HUES48 (cell line): ENCODE results near the gene ZNF18.
A peak's percentile ranks its signal among the peaks of the same experiment; 100 is the strongest.

Experiments used
- H3K27ac ChIP-seq: one replicate; pipeline ENCODE4 v1.7.0; 2013; ENCODE audit warnings: low read depth, low read length, inconsistent platforms
- H3K27me3 ChIP-seq: 2 replicates; pipeline ENCODE4 v1.6.1; 2013; ENCODE audit warnings: mild to moderate bottlenecking, low read length; ENCODE audit not compliant: control insufficient read depth, insufficient read depth
- H3K36me3 ChIP-seq: 2 replicates; pipeline ENCODE4 v1.6.1; 2013; ENCODE audit warnings: low read length; ENCODE audit not compliant: control insufficient read depth, insufficient read depth
- H3K4me1 ChIP-seq: 2 replicates; pipeline ENCODE4 v1.6.1; 2013; ENCODE audit warnings: mild to moderate bottlenecking, low read length; ENCODE audit not compliant: control insufficient read depth, insufficient read depth
- H3K4me3 ChIP-seq: 2 replicates; pipeline ENCODE4 v1.5.1; 2013; ENCODE audit warnings: mild to moderate bottlenecking, low read depth, low read length
- H3K9ac ChIP-seq: 2 replicates; pipeline ENCODE4 v1.6.1; 2013; ENCODE audit warnings: mild to moderate bottlenecking, low read depth, low read length, moderate library complexity
- H3K9me3 ChIP-seq: 2 replicates; pipeline ENCODE4 v1.6.1; 2013; ENCODE audit warnings: low read length; ENCODE audit not compliant: control insufficient read depth, insufficient read depth

ZNF18 gene, protein sequence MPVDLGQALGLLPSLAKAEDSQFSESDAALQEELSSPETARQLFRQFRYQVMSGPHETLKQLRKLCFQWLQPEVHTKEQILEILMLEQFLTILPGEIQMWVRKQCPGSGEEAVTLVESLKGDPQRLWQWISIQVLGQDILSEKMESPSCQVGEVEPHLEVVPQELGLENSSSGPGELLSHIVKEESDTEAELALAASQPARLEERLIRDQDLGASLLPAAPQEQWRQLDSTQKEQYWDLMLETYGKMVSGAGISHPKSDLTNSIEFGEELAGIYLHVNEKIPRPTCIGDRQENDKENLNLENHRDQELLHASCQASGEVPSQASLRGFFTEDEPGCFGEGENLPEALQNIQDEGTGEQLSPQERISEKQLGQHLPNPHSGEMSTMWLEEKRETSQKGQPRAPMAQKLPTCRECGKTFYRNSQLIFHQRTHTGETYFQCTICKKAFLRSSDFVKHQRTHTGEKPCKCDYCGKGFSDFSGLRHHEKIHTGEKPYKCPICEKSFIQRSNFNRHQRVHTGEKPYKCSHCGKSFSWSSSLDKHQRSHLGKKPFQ

GRCh38 chr17:11997147-11997971, at the start of gene ZNF18:
TSS of gene ZNF18 (minus strand) at chr17:11997475. CDS start at chr17:11992829, 4,646 bp downstream.
- peak within 1 kb of the TSS; percentile 81 for H3K9ac ChIP-seq

GRCh38 chr17:12046786-12047185, 49.5 kb upstream of the ZNF18 start:
- H3K27ac ChIP-seq: peak overlapping the region; percentile 70

More at GRCh38 chr17:11997147-11997971, at the start of gene ZNF18:
- Histone ChIP-seq H3K36me3 (0 out of 2 replicates have a peak, but pooled peaks cover 4% of the 10 kb centered on the region), H3K4me3 (peak within 1 kb of the TSS; percentile 73), H3K9me3 (no peaks in the 10 kb centered on the region), H3K27ac (peak within 1 kb of the TSS; percentile 93), H3K27me3 (no peaks in the 10 kb centered on the region), H3K4me1 (peaks cover 13% of the 10 kb centered on the region; the same call in 1 of the 2 replicates)

GRCh38 chr17:12043702-12044101, 46.4 kb upstream of the ZNF18 start:
- no peak overlapping the region for H3K27ac ChIP-seq
- no peak overlapping the region for H3K4me3 ChIP-seq
- H3K27me3 ChIP-seq: no peaks in the 10 kb centered on the region
- H3K36me3 ChIP-seq: no peaks in the 10 kb centered on the region
- peaks cover 36% of the 10 kb centered on the region for H3K4me1 ChIP-seq
- H3K9me3 ChIP-seq: no peaks in the 10 kb centered on the region
- no peak overlapping the region for H3K9ac ChIP-seq

More at GRCh38 chr17:12046786-12047185, 49.5 kb upstream of the ZNF18 start:
- Histone ChIP-seq H3K9ac (no peak overlapping the region), H3K36me3 (no peaks in the 10 kb centered on the region), H3K4me1 (peaks cover 63% of the 10 kb centered on the region), H3K9me3 (no peaks in the 10 kb centered on the region), H3K27me3 (no peaks in the 10 kb centered on the region), H3K4me3 (peak overlapping the region; percentile 36)

DNA sequence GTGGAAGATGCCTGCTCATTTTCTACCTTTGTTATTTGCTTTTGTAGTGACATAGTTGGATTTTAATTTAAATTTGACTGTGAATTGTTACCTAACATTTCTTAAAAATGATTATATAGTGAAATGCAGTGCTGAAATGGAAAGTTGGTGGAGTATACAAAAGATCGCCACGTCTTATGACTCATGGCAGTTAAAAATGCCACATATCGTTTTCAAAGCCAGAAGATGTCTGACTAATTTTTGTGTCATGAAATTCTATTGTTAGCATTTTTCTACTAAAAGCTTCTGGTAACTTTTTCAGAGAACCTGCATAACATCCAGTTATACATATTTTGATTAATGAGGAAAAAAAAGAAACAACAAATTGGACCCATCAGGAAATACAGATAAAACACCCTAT, 44.0 kb upstream of the ZNF18 start:
- Histone ChIP-seq H3K4me3 (no peak overlapping the region), H3K27ac (no peak overlapping the region), H3K36me3 (no peaks in the 10 kb centered on the region), H3K27me3 (no peaks in the 10 kb centered on the region), H3K9ac (no peak overlapping the region), H3K9me3 (no peaks in the 10 kb centered on the region), H3K4me1 (peaks cover 20% of the 10 kb centered on the region)

DNA sequence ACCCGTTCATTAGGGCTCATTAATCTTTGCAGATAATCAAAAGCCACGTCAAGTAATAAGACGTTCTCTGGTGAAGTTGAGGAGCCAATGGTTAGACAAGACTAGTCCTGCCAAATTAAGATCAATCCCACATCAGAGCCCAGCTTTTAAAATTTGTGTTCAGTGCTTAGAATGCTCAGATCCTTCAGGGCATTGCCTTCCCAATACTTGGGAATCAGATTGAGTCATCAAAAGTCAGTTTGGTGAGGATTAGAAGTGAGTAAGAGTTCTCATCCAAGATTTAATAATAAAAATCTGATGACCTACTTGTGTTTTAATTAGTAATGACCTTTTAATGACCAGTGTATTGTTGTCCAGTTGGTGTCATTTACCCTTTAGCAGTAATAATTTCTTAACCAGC, 43.2 kb upstream of the ZNF18 start:
- H3K4me1 ChIP-seq: peaks cover 12% of the 10 kb centered on the region; the same call in 1 of the 2 replicates
- no peak overlapping the region for H3K4me3 ChIP-seq
- H3K27ac ChIP-seq: no peak overlapping the region
- H3K9ac ChIP-seq: no peak overlapping the region
- no peaks in the 10 kb centered on the region for H3K36me3 ChIP-seq
- no peaks in the 10 kb centered on the region for H3K9me3 ChIP-seq
- H3K27me3 ChIP-seq: no peaks in the 10 kb centered on the region

DNA sequence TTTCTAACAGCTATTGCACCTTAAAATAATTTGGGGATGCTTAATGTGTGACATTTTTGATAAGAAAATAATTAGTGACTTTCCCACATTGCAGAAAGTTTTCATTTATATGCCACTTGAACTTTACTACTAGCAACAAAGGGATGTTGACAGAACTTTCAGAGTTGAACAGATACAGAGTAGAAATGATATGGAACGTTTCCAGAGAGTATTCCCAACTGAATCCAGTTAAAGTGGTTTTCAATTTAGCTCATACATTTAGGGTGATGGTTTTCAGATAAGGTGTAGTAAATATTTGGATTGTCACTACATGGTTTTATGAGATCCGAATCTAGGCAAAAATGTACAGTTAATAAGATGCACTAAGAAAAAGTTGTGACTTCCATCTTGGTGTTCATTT, 40.7 kb upstream of the ZNF18 start:
- no peaks in the 10 kb centered on the region for H3K27me3 ChIP-seq
- H3K4me1 ChIP-seq: no peaks in the 10 kb centered on the region
- no peak overlapping the region for H3K27ac ChIP-seq
- no peaks in the 10 kb centered on the region for H3K9me3 ChIP-seq
- no peak overlapping the region for H3K4me3 ChIP-seq
- H3K36me3 ChIP-seq: 0 out of 2 replicates have a peak, but pooled peaks cover 4% of the 10 kb centered on the region
- no peak overlapping the region for H3K9ac ChIP-seq

GRCh38 chr17:12035673-12036072, 38.4 kb upstream of the ZNF18 start:
- Histone ChIP-seq H3K9me3 (no peaks in the 10 kb centered on the region), H3K4me3 (no peak overlapping the region), H3K27ac (no peak overlapping the region), H3K27me3 (no peaks in the 10 kb centered on the region), H3K36me3 (0 out of 2 replicates have a peak, but pooled peaks cover 4% of the 10 kb centered on the region), H3K4me1 (peaks cover 9% of the 10 kb centered on the region), H3K9ac (no peak overlapping the region)

- H3K9me3 ChIP-seq: no peaks in the 10 kb centered on the region
- H3K36me3 ChIP-seq: 0 out of 2 replicates have a peak, but pooled peaks cover 4% of the 10 kb centered on the region
- no peak overlapping the region for H3K4me3 ChIP-seq
- H3K27me3 ChIP-seq: no peaks in the 10 kb centered on the region
- no peak overlapping the region for H3K27ac ChIP-seq
- no peak overlapping the region for H3K9ac ChIP-seq
- peaks cover 17% of the 10 kb centered on the region for H3K4me1 ChIP-seq
Observed at GRCh38 chr17:12034538-12034937, 37.3 kb upstream of the ZNF18 start.

DNA sequence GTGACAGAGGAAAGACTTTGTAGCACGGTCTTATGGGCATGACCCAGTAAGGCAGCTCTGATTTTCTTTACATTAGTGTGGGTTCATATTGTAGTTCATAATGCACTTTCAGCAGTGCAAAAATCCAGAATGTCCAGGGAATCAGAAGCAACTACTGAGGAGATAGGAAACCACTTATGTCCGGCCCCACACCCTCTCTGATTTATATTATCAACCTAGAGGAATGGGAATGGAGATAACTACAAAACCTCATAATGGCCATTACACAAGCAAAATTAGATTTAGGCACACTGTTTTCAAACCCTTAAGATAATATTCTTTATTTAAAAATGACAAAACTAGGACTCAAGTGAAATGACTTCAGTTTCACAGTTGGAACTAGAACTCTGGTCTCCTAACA, 31.3 kb upstream of the ZNF18 start:
- Histone ChIP-seq H3K27me3 (no peaks in the 10 kb centered on the region), H3K27ac (no peak overlapping the region), H3K4me3 (no peak overlapping the region), H3K36me3 (no peaks in the 10 kb centered on the region), H3K4me1 (peaks cover 33% of the 10 kb centered on the region), H3K9ac (no peak overlapping the region), H3K9me3 (no peaks in the 10 kb centered on the region)

GRCh38 chr17:12027658-12028057, 30.4 kb upstream of the ZNF18 start:
- H3K9me3 ChIP-seq: no peaks in the 10 kb centered on the region
- H3K4me1 ChIP-seq: peaks cover 33% of the 10 kb centered on the region
- H3K27ac ChIP-seq: no peak overlapping the region
- no peaks in the 10 kb centered on the region for H3K36me3 ChIP-seq
- H3K4me3 ChIP-seq: no peak overlapping the region
- no peaks in the 10 kb centered on the region for H3K27me3 ChIP-seq
- no peak overlapping the region for H3K9ac ChIP-seq
